ENCODE measurements around the gene TBL3.

Gene TBL3

GRCh38 chr16:1959269-1960039, 12.4 kb upstream of the TBL3 start, which contains the start of gene NDUFB10 (continued):
- peak; percentile 64; the same call in 1 of the 2 replicates for TF ChIP-seq ZNF449 (tag by site-specific recombination; IDR thresholded peaks at IDR 0.05)
- 0 out of 2 replicates have a peak, but pooled peaks have one; percentile 69 for TF ChIP-seq ZNF600 (tag by site-specific recombination; IDR thresholded peaks at IDR 0.05)

- ChIA-PET CTCF (interaction anchor here (1.2 to 2.1 kb wide), 4 partner anchors 11 to 45 kb away, joined by 3 to 6 read pairs (median 4); partner anchors contain the start of gene TBL3), POLR2A (interaction anchor here (0.6 to 2.4 kb wide), 18 partner anchors 9 to 397 kb away, joined by 3 to 17 read pairs (median 4); partner anchors contain the start of genes GFER, MSRB1, NUBP2 and SPSB3)
- Histone ChIP-seq H3K36me3 (ENCODE audit: control insufficient read depth in 2 of 2, insufficient read depth in 1 of 2, low read length in 2 of 2) (peaks cover 0 to 35% of the 10 kb centered on the region in 2 experiments; a peak in 1 of 3 replicates), H3K4me3 (ENCODE audit: low read depth, low read length) (peak overlapping the region; percentile 94), H3K4me1 (ENCODE audit: control insufficient read depth, insufficient read depth, low read length) (no peaks in the 10 kb centered on the region; the same call in 1 of the 2 replicates), H3K9me3 (ENCODE audit: control insufficient read depth, insufficient read depth, low read depth, low read length) (no peaks in the 10 kb centered on the region), H3K27ac (ENCODE audit: extremely low read depth, low read depth, low read length) (peak overlapping the region; percentile 96)
- TF ChIP-seq ZNF510 (tag by site-specific recombination; IDR thresholded peaks at IDR 0.05; ENCODE audit: insufficient replicate concordance) = no peak
- peak; percentile 92 for TF ChIP-seq ZNF2 (tag by site-specific recombination; IDR thresholded peaks at IDR 0.05)
- TF ChIP-seq ZXDB (tag by site-specific recombination; IDR thresholded peaks at IDR 0.05) = peak; percentile 74
- TF ChIP-seq ZIC2 (tag by site-specific recombination; IDR thresholded peaks at IDR 0.05) = peak; percentile 91
- TF ChIP-seq HOXD13 (CRISPR knock-in tag; IDR thresholded peaks at IDR 0.05; ENCODE audit: borderline replicate concordance) = no peak
- no peak for TF ChIP-seq ZNF701 (tag by site-specific recombination; IDR thresholded peaks at IDR 0.05)
- peak; percentile 75 for TF ChIP-seq ZBTB20 (tag by site-specific recombination; IDR thresholded peaks at IDR 0.05)
- peak; percentile 20; the same call in 1 of the 2 replicates for TF ChIP-seq KLF8 (tag by site-specific recombination; IDR thresholded peaks at IDR 0.05)
- peak; percentile 17 for TF ChIP-seq KLF17 (tag by site-specific recombination; IDR thresholded peaks at IDR 0.05)
- TF ChIP-seq SP7 (tag by site-specific recombination; IDR thresholded peaks at IDR 0.05) = peak; percentile 26
- peak; percentile 25; the same call in 1 of the 2 replicates for TF ChIP-seq ZBTB11 (tag by site-specific recombination; conservative IDR thresholded peaks at IDR 0.05; ENCODE audit: low read depth)
- TF ChIP-seq ZEB2 (tag by site-specific recombination; IDR thresholded peaks at IDR 0.05) = peak; percentile 82
- TF ChIP-seq ZNF175 (tag by site-specific recombination; IDR thresholded peaks at IDR 0.05) = no peak
- TF ChIP-seq EGR2 (tag by site-specific recombination; IDR thresholded peaks at IDR 0.05; ENCODE audit: low read depth) = no peak
- 0 out of 2 replicates have a peak, but pooled peaks have one; percentile 51 for TF ChIP-seq ZNF24 (tag by site-specific recombination; IDR thresholded peaks at IDR 0.05)
- TF ChIP-seq ZNF76 (tag by site-specific recombination; IDR thresholded peaks at IDR 0.05; ENCODE audit: borderline replicate concordance, low read depth) = peak; percentile 91
- TF ChIP-seq ZNF600 (tag by site-specific recombination; IDR thresholded peaks at IDR 0.05) = peak; percentile 82
- no peak for TF ChIP-seq ZNF677 (tag by site-specific recombination; IDR thresholded peaks at IDR 0.05)
- peak; percentile 94 for TF ChIP-seq ZFP37 (tag by site-specific recombination; IDR thresholded peaks at IDR 0.05)
- 0 out of 2 replicates have a peak, but pooled peaks have one; percentile 46 for TF ChIP-seq REPIN1 (tag by site-specific recombination; IDR thresholded peaks at IDR 0.05; ENCODE audit: low read depth)
- no peak for TF ChIP-seq ZNF530 (tag by site-specific recombination; IDR thresholded peaks at IDR 0.05; ENCODE audit: low read depth)
- peak; percentile 63; the same call in 1 of the 2 replicates for TF ChIP-seq PRDM6 (tag by site-specific recombination; IDR thresholded peaks at IDR 0.05)
- no peak for TF ChIP-seq ZNF792 (tag by site-specific recombination; IDR thresholded peaks at IDR 0.05)
- 0 out of 2 replicates have a peak, but pooled peaks have one; percentile 5 for TF ChIP-seq GFI1B (tag by site-specific recombination; IDR thresholded peaks at IDR 0.05)
Observed at GRCh38 chr16:1960665-1961630, 10.9 kb upstream of the TBL3 start.

All from HEK293 (cell line).